NCI-H2081 (cell line): ENCODE data around the gene HRH2.

Experiments
- DNase-seq, 2 experiments: peaks; one replicate each; lab custom pipeline; 2025; lab: John Stamatoyannopoulos, UW

Gene HRH2

DNA sequence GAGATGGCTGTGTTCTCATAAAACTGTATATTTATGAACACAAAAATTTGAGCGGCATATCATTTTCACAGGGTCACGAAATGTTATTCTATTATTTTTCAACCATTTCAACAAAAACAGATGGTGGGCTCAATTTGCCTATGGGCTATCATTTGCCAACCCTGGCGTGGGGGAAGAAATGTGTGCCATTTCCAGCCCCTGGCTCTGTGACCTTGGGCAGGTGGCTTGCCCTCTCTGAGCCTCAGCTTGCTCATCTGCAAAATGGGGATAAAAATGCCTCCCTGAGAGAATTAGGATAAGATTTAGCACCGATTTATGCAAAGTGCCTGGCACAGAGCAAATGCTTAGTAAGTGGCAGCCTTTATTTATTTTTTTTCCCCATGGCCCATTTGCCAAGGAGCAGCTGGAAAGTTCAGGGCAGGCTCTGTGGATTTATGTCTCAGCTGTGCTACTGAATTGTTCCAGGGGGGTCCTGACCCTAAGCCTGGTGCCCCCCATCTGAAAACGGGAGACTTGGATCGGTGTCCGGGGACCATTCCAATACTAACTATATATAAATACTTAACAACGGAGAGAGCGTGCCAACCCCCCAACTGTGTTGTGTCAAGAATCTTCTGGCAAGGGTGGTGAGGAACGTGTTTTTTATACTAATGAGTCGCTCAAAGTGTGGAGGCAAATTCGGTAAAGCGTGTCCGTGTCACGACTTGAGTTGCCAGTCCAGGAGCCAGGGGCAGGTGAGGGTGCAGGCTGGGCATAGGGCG, 34.5 kb downstream of the HRH2 start:
- DNase-seq, result peak in 1 of 2 experiments; percentile 5

DNA sequence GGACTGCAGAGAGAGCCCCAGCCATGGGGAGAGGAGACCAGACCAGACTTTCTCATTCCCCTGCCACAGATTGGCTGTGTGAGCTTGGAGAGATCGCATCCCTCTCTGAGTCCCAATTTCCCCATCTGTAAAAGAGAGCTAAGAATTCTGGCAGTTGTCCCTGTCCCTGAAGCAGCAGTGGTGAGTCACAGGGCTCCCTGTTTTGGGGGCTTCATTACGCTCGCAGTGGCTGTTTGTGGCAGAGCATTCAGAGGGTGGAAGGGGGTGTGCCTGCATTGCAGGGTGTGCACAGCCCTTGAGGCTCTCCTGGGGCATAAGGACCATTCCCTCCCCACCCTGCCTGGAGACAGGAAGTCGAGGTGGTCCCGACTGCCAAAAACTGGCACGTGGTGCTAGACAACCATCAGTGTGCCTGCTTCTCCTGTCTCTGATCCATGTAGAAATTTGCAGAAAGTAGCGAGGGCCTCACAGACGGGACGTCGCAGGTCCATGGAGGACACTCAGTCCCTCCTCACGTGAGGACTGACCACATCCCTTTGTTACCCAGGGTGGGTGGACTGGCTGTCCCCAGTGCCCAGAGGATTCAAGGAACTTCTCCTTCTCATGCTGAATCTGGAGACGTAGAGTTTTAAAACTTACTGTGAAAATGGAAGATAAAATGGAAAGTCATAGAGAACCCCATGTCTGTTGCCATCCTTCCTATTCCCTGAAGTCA, 35.3 kb downstream of the HRH2 start:
- no peak for DNase-seq

DNA sequence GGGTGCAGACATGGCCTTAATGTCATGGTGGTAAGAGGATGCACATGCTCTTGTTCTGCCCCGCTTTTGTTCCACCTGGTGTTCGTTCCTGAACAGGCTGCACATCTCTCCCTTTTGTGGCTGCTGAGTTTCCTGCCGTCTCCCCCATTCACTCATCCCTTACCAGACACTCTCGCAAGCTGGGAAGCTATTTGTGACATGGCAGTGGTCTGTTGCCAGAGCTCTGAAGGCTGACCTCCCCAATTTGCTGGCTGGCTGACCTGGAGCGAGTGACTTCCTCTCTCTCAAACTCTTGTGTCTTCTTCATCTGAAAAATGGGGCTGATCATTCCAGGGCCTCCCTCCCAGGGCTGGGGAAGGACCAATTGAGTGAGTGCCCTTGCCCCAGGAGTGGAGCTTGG, 35.9 kb downstream of the HRH2 start:
- no peak for DNase-seq

DNA sequence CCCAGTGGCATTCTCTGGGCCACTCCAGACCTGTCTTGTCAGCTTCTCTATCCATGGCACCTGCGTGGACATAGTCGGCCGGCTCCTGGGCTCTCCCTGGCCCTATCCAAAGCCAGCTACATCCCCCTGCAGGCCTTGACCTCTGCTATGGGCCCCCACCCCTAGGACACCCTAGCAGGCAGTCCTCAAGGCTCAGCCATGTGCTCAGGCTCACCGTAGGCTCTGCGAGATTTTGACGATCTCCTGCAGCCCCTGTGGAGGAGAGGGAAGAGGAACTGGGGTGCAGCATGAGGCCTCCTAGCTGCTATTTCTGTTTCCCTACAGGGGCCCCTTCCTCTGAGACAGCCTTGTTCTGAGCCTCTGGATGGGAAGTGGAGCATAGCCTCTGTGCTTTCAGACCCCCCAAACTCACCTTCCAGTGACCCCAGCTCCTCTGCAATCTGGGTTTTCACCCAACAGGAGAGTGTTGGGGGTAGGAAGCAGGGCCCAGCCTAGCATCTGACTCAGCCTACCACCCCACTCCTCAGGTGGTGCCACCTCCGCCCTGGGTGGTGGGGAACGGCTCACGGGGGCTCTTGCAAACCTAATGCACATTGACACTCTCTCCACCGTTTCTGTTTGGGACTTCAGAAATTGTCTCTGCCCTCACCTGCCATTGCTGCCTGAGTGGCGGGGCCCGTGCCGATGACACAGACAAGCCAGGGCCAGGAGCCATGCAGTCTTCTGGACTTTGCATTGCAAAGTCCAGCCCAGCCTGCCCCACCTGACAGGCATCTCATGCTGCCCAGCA, 36.7 kb downstream of the HRH2 start:
- DNase-seq, result no peak

DNA sequence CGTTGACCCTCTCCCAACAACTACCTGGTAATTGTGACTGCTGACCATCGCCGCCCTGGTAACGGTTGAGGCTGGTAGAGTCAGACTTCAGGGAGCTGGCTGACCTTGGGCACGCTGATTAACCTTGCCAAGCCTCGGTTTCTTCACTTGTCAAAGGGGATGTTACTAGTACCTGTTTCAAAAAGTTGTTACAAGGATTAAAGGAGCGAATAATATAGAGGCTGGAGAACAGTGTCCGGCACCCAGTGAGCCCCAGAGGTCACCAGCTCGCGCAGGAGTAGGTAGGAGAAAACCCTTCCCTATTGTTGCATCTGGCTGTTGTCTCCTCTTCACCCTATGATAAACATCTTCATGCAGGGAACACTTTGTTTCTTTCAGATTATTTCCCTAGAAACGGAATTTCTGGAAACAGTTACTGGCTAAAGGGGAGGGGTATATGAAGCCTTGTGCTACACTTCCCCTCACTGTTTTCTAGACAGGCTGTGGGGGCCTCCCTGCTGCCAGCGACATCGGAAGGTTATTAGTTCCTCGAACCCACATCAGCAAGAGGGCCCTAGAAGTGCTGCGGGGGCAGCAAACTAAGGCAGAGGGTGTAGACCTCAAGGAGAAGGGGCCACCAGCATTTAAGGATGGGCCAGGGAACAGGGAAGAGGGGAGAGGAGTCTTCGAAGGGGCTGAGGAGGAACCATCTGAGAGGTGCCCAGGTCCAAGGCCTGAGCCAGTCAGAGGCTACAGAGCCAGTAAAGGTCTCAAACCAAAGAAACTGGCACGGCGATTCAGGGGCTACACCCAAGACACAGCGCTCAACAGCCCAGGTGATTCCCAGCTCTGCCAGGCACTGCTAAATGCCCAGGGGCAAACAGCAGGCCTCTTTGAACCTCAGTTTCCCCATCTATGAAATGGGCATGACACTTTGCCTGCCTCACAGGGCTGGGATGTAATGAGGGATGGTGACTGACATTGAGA, 37.6 kb downstream of the HRH2 start:
- DNase-seq, result no peak

DNA sequence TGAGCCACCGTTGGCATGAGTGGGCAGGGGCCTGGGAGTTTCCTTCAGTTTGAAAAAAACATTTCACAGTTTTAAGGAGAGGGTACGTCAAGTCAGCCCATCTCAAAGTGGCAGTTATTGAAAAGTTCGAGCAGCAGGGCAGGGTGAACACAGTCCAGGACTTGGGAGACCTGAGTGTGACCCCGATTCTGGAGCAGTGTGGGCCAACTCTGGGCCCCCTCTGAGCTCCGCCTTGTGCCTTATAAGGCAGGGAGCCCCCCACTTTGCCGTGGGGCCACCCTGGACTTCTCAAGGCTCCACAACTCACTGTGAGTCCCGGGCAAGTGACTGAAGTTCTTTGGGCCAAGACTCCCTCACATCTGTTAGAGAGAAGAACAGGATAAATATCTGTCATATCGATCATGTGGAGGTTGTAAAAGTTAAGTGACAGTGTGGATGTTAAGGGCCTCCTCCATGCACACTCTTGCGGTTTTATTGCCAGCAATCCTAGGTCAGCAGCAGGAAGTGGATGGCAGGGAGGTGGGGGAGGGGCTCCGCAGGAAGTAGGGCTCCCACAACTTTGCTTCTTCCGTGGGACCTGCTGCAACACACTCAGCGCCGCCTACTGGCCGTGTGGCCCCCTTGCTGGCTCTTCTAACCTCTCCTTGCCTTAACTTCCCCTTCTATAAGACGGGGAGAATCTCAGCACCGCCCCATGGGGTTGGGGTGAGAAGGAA, 38.4 kb downstream of the HRH2 start:
- peak; percentile 9 to 13 for DNase-seq

DNA sequence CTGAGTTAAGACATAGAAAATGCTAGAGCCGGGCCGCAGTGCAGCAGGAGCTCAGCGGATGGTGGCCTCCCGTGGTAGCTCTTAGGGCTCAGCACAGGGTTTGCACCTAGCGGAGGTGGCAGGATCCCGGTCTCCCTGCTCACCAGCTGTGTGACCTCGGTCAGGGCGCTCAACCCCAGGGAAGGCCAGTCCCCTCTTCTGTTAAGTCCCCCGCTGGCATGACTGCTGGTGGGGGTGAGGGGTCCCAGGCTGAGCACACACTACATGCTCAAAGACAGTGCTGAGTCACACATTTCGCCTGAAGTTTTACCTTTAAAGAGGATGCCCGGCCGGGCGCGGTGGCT, 39.0 kb downstream of the HRH2 start:
- DNase-seq, result no peak

DNA sequence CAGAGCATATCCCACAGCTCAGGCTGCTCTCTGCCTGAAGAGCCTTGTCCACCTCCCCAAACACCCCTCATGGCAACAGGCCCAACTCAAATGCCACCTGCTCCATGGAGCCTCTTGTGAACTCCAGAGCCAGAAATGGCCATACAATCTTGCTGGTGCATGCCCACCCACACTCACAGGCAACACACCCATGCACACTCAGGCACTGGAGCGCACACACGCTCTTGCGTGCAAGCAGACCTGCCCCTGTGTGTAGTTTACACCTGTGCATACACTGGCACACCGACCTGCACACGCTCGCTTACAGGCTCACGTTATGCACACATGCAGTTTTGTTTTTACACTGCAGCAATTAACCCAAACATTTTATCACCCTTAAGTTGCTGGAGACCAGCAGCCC, 40.0 kb downstream of the HRH2 start:
- DNase-seq, result no peak

DNA sequence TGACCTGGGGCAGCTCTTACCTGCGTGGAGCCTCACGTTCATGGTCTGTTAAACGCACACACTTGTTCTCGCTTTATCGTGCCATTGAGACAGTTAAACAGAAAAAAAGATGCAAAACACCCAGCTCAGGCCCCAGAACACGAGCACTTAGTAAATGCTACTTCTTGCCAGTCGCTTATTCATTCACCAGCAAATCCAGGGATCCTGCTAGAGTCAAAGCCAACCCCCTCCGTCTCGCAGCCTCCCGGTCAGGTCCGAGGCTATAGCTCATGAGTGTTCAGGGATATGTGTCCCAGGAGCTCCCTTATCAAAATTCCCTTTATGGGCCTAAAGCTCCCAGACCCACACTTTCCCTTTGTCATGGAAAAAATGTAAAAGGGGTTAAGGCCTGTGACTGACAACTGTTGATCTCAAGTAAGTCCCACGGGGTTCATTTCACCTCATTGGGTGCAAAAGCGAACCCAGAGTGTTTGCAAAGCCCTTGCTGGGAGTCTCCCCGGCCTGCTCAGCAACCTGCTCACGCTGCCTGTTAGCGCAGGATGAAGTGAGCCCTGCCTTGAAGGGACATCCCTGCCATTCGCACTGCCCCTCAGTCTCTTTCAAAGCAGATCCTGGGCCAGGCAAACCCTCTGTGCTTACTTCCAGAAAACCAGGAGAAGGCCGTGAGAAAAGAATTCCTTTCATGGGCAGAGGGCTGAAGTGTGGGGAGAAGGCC, 40.7 kb downstream of the HRH2 start:
- DNase-seq, result no peak

DNA sequence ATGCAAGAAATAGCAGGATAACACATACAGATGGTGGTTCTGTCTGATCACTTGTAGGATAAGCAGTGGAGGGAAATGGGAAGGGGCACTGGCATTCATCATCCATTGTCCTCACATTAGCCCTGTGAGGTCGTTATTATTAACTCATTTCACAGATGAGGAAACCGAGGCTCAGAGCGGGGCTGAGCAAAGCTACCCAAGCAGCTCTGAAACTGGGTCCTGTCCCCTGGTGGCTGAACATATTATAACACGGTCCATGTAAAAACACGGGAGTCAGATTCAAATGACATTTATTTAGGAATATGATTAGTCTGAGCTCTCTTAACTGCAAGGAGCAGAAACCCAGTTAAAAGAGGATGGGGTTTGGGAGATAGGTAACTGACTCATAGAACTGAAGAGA, 43.1 kb downstream of the HRH2 start:
- no peak for DNase-seq

DNA sequence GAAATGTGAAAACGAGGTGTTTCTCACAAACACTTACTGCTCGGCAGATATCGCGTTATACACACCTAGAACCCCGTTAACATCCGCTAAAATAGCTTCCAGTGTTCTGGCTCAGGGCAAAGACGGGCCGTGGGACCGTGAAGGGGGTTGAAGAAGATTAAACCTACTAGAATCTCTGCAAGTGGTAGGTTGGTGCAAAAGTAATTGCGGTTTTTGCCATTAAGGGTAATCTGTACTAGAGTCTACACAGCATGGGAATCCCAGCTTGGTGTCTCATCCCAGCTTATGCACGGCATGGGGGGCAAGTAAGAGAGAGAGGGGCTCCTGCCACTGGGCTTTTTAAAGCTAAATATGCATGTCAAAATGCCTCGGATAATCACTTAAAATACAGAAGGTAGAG, 43.9 kb downstream of the HRH2 start:
- no peak for DNase-seq

DNA sequence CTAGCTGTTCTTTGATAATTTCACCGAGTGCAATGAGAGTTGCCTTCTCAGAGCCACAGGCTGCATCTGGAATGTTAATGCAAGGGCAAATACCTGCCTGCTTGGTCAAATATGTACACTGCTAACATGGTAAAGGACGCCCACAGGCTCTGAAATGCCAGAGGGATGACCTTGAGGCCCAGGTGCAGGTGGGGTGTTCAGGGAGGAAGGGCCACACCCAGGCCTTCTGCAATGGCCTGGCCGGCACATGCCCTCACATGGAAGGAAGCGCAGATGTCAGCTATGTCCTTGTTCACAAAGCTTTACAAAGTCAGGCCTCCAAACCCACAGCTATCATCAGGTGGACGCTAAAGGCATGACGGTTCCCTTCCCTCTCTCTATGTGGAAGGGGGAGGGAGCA, 48.6 kb downstream of the HRH2 start:
- DNase-seq, result no peak

DNA sequence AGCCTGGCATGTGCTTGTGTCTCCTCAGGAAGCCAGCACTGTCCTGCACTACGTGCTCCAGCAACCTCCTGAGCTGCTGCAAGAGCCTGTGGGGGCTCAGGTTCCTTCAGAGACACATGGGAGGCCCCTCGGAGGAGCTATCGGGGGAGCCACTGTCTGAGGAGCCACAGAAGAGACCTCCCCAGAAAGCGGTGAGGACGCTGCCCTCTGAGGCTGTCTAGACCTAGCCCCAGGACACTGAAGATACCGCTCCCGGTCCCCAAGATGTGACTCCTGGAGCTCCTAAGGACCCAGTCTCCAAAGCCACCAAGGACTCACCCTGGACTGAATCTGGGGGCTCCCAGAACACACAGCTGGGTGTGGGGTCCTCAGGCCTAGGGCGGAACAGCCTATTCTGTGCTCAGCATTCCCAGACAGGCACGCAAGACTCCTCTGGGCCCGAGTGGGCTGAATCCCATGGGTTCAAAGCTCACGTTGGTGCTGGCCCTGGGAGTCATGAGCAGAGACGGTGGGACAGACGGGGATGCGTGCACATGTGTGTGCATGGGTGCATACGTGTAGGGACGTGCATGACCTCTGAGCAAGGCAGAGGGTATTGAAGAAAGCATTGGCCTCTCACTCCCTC, 50.0 kb downstream of the HRH2 start:
- DNase-seq, result no peak

DNA sequence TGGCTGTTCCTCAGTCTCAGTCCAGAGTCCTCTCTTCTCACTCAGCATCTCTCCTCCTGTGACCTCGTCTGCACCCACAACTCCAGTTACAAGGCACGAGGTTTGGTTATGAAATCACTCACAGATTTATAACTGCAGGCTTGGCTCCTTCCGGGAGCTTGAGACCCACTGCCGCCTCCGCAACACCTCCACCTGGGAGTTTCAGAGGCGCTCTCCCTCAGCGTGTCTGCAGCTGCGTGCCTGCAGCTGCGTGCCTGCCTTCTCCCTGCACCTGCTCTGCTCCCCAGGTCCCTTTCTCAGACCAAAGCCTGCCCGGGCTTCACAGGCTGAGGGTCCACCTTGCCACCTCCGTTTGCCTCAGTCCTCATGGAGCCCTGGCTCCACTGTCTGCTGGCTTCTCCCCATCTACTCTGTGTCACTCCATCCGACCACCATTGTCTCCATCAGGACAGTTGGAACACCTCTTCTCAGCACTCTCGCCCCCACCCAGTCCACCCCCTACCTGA, 51.5 kb downstream of the HRH2 start:
- DNase-seq, result no peak

DNA sequence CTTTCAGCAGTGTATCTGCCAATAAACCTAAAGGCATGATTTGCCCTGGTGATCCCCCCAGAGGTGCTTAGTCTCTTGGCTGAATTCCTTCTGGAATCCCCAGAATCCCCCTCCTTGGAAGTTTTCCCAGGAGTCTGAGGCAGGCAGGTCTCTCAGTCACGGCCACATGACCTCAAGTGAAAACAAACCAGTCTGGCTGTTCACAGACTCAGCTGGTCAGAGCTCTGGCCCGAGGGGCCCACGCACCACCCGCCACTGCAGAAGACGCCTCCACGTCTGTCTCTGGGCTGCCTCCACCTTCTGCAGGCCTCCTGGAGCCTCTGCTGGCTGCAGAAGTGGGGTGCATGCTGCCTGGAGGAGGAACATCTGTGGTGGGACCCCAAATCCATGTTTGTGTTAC, 52.5 kb downstream of the HRH2 start:
- no peak for DNase-seq

DNA sequence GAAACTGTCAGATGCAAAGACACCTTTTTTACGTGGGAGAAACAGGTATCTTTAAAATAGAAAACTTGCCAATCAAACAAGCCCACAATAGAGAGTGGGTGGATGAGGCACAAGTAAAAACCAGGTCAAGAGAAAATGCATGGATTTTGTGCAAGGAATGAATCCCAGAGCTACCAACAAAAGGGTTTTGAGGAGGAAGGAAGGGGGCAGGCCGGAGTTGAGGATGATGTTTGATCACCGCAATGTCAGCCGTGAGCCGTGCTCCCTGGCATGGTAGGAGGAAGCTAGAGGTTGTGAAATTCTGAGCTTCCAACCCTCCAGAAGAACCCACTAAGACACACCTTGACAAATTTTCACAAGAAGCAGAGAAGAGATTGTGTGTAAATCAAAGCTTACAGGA, 53.2 kb downstream of the HRH2 start:
- no peak for DNase-seq

DNA sequence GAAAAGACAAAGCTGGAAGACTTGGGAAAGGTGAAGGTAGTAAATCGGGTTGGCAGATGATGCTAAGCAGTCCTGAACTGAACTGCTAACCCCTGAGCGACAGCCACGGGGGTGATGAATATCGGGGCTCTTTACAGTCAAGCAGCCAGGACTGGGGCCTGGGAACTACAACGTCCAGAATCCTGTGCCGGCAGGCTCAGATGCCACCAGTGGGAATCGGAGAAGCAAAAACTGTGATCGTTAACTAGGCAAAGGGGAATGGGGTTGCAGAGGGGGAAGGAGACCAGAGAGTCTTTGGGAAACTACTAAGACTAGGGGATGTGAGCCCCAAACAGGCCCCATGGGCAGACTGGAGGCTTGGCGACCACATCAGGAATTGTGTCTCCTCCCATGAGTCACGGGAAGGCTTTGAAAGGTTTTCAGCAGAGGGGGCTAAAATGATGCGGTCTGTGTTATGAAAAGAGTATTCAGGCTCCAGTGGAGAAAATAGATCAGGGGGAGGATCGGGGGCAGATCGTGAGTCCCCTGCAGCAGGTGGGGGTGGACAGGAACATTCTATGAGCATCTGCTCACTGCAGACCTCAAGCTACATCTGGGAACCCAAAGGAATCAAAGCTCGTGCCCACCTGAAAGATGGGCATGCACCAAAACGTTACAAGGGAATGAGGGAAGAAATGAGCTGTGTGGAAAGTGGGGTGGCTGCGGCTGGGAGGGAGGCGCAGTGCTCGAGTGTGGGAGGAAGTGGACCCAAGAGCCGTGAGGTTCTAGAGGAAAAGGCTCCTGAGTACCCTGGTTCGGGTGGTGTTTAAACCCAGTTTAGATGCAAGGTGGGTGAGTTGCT, 53.8 kb downstream of the HRH2 start:
- no peak for DNase-seq

DNA sequence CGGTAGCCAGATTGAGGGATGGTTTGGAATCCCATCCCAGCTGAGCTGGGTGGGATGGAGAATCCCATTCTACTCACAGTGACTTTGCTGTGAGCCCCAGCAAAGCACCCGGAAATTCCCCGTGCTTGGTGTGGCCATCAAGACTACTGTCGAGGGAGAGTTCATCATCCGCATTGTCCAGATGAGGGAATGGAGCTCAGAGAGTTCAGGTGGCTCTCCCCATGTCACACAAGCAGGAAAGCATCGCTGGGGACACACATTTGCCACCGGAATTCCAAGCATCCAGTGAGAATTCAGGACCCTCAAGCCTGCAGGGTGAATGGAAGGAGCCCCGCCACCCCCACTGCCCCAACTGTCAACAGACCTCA, 54.4 kb downstream of the HRH2 start:
- DNase-seq, result no peak

DNA sequence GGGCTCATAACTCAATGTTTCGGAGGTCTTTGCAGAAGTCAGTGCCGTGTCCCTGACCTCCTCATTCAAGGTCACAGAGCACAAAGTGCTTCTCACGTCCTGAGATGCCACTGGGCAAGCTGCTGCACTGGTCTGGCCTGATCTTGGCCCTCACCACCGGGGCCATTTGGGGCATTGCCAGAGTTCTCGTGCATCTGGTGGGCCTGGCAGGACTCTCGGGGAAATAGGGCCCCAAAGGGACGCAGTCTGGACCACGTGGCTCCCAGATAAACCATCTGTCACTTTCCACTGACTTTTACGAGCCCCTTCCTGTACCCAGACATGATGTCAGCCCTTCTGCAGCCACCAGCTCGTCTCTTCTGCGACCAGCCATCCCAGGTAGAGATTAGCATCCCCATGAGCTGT, 54.8 kb downstream of the HRH2 start:
- DNase-seq, result no peak
